Endothelial cell of umbilical vein (primary cell): Measurements from ENCODE around the gene GNPAT. TPM values are rescaled to one million over a fixed set of nuclear protein-coding genes. Genes with fewer than 3 reads are reported as not detected.

Experiments
- BruUV-seq: library from RNA; stranded (reverse); fragments of 400-500 nt; replicated peaks from 2 replicates; lab custom pipeline; 2021; lab: Mats Ljungman, UMichigan
- CTCF ChIA-PET: fragments of 300-600, 350-600 bp; sonication (Branson Sonifier 250); formaldehyde crosslinking; loops from one replicate; lab custom pipeline; 2021; ENCODE audit warnings: antibody characterized with exemption, inconsistent platforms; lab: Charles Lee
- POLR2A ChIA-PET: fragments of 300-600, 350-600 bp; sonication (Branson Sonifier 250); formaldehyde crosslinking; loops from one replicate; lab custom pipeline; 2021; ENCODE audit warnings: antibody characterized with exemption, inconsistent platforms; lab: Charles Lee
- DNase-seq: peaks from one replicate; pipeline ENCODE4 v3.0.0-alpha.2; 2011; ENCODE audit warnings: low read depth, low spot score
- FAIRE-seq: peaks from 2 replicates; lab custom pipeline; 2011; peaks lifted over from hg19 to GRCh38; lab: Jason Lieb, UNC
- H2AFZ ChIP-seq: 2 replicates; pipeline ENCODE4 v1.6.0; 2012; ENCODE audit warnings: low read depth, low read length, control low read depth, inconsistent platforms
- H3K27ac ChIP-seq: 2 replicates; pipeline ENCODE4 v1.5.1; 2011; ENCODE audit warnings: low read depth, mild to moderate bottlenecking, control low read depth, low read length, moderate library complexity; ENCODE audit not compliant: insufficient read depth
- H3K27me3 ChIP-seq, 2 experiments: 2 replicates each; pipeline versions ENCODE4 v1.6.0 to v1.6.1; 2011; ENCODE audit warnings: low read length in 2 of 2, mixed read lengths in 1 of 2; ENCODE audit not compliant: control insufficient read depth in 2 of 2, insufficient read depth in 2 of 2
- H3K36me3 ChIP-seq, 2 experiments: 2 replicates in 1 of 2; 3 replicates in 1 of 2; pipeline ENCODE4 v1.5.1; 2011; ENCODE audit warnings: low read length in 2 of 2, mild to moderate bottlenecking in 1 of 2, moderate library complexity in 1 of 2; ENCODE audit not compliant: control insufficient read depth in 2 of 2, insufficient read depth in 2 of 2; ENCODE audit errors: extremely low read depth in 1 of 2
- H3K4me1 ChIP-seq: 3 replicates; pipeline ENCODE4 v1.5.1; 2011; ENCODE audit warnings: mild to moderate bottlenecking, low read length; ENCODE audit not compliant: control insufficient read depth, insufficient read depth; ENCODE audit errors: extremely low read depth
- H3K4me2 ChIP-seq: 2 replicates; pipeline ENCODE4 v1.6.1; 2011; ENCODE audit warnings: low read length, control low read depth, mixed read lengths; ENCODE audit not compliant: insufficient read depth
- H3K4me3 ChIP-seq, 3 experiments: fragments of 200-600 bp in 1 of 3; sonication (generic), shearing (Covaris generic) in 1 of 3; replicated peaks in 1 of 3; 2 replicates each; pipeline ENCODE4 v1.5.1; 2011 to 2016; ENCODE audit warnings: control low read depth in 3 of 3, low read length in 3 of 3, mild to moderate bottlenecking in 2 of 3, inconsistent platforms in 1 of 3, low read depth in 1 of 3, moderate library complexity in 1 of 3; ENCODE audit not compliant: insufficient read depth in 1 of 3
- H3K79me2 ChIP-seq: 2 replicates; pipeline ENCODE4 v1.6.0; 2012; ENCODE audit warnings: low read length, inconsistent platforms; ENCODE audit not compliant: control insufficient read depth, insufficient read depth
- H3K9ac ChIP-seq: replicated peaks from 2 replicates; pipeline ENCODE3; 2011; ENCODE audit warnings: low read length, control low read depth; ENCODE audit not compliant: insufficient read depth; ENCODE audit errors: extremely low read depth
- H3K9me1 ChIP-seq: replicated peaks from 3 replicates; pipeline ENCODE4 v1.6.0; 2011; ENCODE audit warnings: mild to moderate bottlenecking, low read length; ENCODE audit not compliant: control insufficient read depth, insufficient read depth; ENCODE audit errors: extremely low read depth
- H3K9me3 ChIP-seq: replicated peaks from 2 replicates; pipeline ENCODE4 v1.5.1; 2012; ENCODE audit warnings: low read length, inconsistent platforms; ENCODE audit not compliant: control insufficient read depth, insufficient read depth
- H4K20me1 ChIP-seq: replicated peaks from 2 replicates; pipeline ENCODE3; 2011; ENCODE audit warnings: mild to moderate bottlenecking, low read length; ENCODE audit not compliant: control insufficient read depth, insufficient read depth; ENCODE audit errors: extremely low read depth
- CTCF ChIP-seq, 2 donors: IDR thresholded peaks; 1 replicate in 1 of 2; 2 replicates in 1 of 2; pipeline ENCODE4 v1.5.1; 2011; ENCODE audit warnings: low read length in 2 of 2, mild to moderate bottlenecking in 2 of 2, moderate library complexity in 2 of 2, control low read depth in 1 of 2, inconsistent platforms in 1 of 2, low read depth in 1 of 2; ENCODE audit not compliant: insufficient read depth in 1 of 2; ENCODE audit errors: extremely low read depth in 1 of 2
- EZH2 ChIP-seq: IDR thresholded peaks from 2 replicates; pipeline ENCODE4 v1.6.1; 2012; ENCODE audit warnings: borderline replicate concordance, low read depth, mild to moderate bottlenecking, moderate library complexity, low read length, inconsistent platforms; ENCODE audit not compliant: severe bottlenecking
- FOS ChIP-seq: IDR thresholded peaks from 2 replicates; pipeline ENCODE4 v1.6.1; 2011; ENCODE audit warnings: mild to moderate bottlenecking, low read length, moderate library complexity, borderline replicate concordance; ENCODE audit not compliant: insufficient read depth
- GATA2 ChIP-seq: IDR thresholded peaks from 2 replicates; pipeline ENCODE4 v1.7.0; 2011; ENCODE audit warnings: low read depth, mild to moderate bottlenecking, moderate library complexity, mixed read lengths, low read length; ENCODE audit not compliant: insufficient read length, insufficient read depth
- JUN ChIP-seq: IDR thresholded peaks from 2 replicates; pipeline ENCODE4 v1.6.1; 2011; ENCODE audit warnings: borderline replicate concordance, low read depth; ENCODE audit not compliant: insufficient read length, insufficient read depth
- MAX ChIP-seq: IDR thresholded peaks from 2 replicates; pipeline ENCODE4 v1.6.1; 2011; ENCODE audit not compliant: insufficient read depth, insufficient read length
- MYC ChIP-seq: IDR thresholded peaks from one replicate; pipeline ENCODE4 v1.6.1; 2011; ENCODE audit warnings: mild to moderate bottlenecking, low read depth, low read length
- POLR2A ChIP-seq: IDR thresholded peaks from 2 replicates; pipeline ENCODE4 v1.6.1; 2012; ENCODE audit warnings: low read depth, mild to moderate bottlenecking, control low read depth, low read length
- POLR2AphosphoS5 ChIP-seq: IDR thresholded peaks from 2 replicates; pipeline ENCODE4 v1.6.1; 2012; ENCODE audit warnings: low read depth, mild to moderate bottlenecking, control low read depth, low read length, moderate library complexity; ENCODE audit not compliant: insufficient read depth
- dilution Hi-C: fragments of 300-500 bp; cut with MboI; formaldehyde crosslinking; loops from one replicate; pipeline ENCODE4 v1.15.0; 2019; ENCODE audit warnings: low sequenced_read_pairs; ENCODE audit not compliant: extremely low pct_ligation_motif_present
- intact Hi-C: fragments of 100-400 bp; cut with micrococcal nuclease; formaldehyde crosslinking; loops from one replicate; pipeline ENCODE4 v1.10.0; 2022
- polyA plus RNA-seq, 4 experiments: library from polyadenylated mRNA; depleted of rRNA in 3 of 4; stranded (reverse) in 3 of 4; unstranded in 1 of 4; fragments of >200 nt; gene quantifications; 2 replicates each; pipeline versions ENCODE4 v1.2.1 to v1.2.3, GENCODE V29; 2011 to 2012; ENCODE audit warnings: missing spikeins in 1 of 4
- total RNA-seq: library from RNA; stranded (reverse); gene quantifications from 2 replicates; pipeline ENCODE4 v1.2.3, GENCODE V29; 2021

GNPAT gene
- total and polyA plus RNA-seq, 2 donors (not counting 3 experiments of a cell fraction or from before 2014, with no cell fraction given), result 18.9 to 51.4 TPM

- FAIRE-seq, result no peak
- Histone ChIP-seq H3K27me3 (no peaks in the 10 kb centered on the region), H3K9me3 (no peaks in the 10 kb centered on the region), H2AFZ (no peak overlapping the region), H4K20me1 (no peaks in the 10 kb centered on the region), H3K27ac (no peak overlapping the region), H3K36me3 (no peaks in the 10 kb centered on the region), H3K9ac (no peak overlapping the region), H3K9me1 (no peaks in the 10 kb centered on the region), H3K4me1 (peaks cover 11% of the 10 kb centered on the region), H3K4me3 (no peak overlapping the region), H3K4me2 (no peak overlapping the region), H3K79me2 (no peaks in the 10 kb centered on the region)
- DNase-seq, result no peak
- CTCF ChIA-PET, result interaction anchor here (1.0 to 2.2 kb wide), 4 partner anchors 9 to 13 kb away, joined by 4 to 8 read pairs (median 6); partner anchors contain the start of gene EXOC8
- POLR2A ChIA-PET, result no interaction called here
- dilution Hi-C loops (no loop called here), intact Hi-C loops (loop anchor here (2.0 kb wide), 1 partner anchor 52 kb away; no protein-coding TSS in a partner anchor)
- TF ChIP-seq MAX (no peak), POLR2A (no peak), GATA2 (no peak), JUN (no peak), MYC (no peak), FOS (no peak), CTCF (IDR thresholded peaks at IDR 0.05; ENCODE audit: extremely low read depth in 1 of 2, insufficient read depth in 1 of 2, low read depth in 1 of 2, low read length in 2 of 2) (no peak), EZH2 (no peak), POLR2AphosphoS5 (no peak)
- BruUV-seq, result no TSS peak
Measured at GRCh38 chr1:231324660-231325059, 83.6 kb downstream of the GNPAT start.
